RWPE2 (cell line): ENCODE measurements around the gene FERMT3.

ENCODE experiments used
- ATAC-seq: fragments of 200-7000 bp; cut with Tn5 transposase; 3 replicates; pipeline ENCODE4 v1.9.1; 2021; ENCODE audit warnings: low read depth
- DNase-seq: peaks from one replicate; pipeline ENCODE4 v3.0.0-alpha.2; 2020; ENCODE audit warnings: low spot score
- H3K27ac ChIP-seq: fragments of 450-650 bp; 2 replicates; pipeline ENCODE4 v1.5.1; 2017; ENCODE audit warnings: mild to moderate bottlenecking; ENCODE audit not compliant: poor library complexity, severe bottlenecking
- H3K27me3 ChIP-seq: fragments of 250-450 bp; sonication (Bioruptor Pico); 2 replicates; pipeline ENCODE4 v1.5.1; 2021; ENCODE audit warnings: mild to moderate bottlenecking, moderate library complexity; ENCODE audit not compliant: insufficient read depth, poor library complexity, severe bottlenecking
- H3K36me3 ChIP-seq: fragments of 250-450 bp; sonication (Bioruptor Pico); 2 replicates; pipeline ENCODE4 v1.5.1; 2020; ENCODE audit warnings: low read depth, mild to moderate bottlenecking, moderate library complexity
- H3K4me1 ChIP-seq: fragments of 250-450 bp; sonication (Bioruptor Pico); 2 replicates; pipeline ENCODE4 v1.5.1; 2021; ENCODE audit warnings: mild to moderate bottlenecking, moderate library complexity; ENCODE audit not compliant: insufficient read depth, poor library complexity, severe bottlenecking
- H3K4me3 ChIP-seq: fragments of 250-450 bp; sonication (Bioruptor Pico); 2 replicates; pipeline ENCODE4 v1.5.1; 2021; ENCODE audit warnings: mild to moderate bottlenecking, moderate library complexity; ENCODE audit not compliant: severe bottlenecking
- H3K9me3 ChIP-seq: fragments of 250-450 bp; sonication (Bioruptor Pico); 2 replicates; pipeline ENCODE4 v1.5.1; 2021; ENCODE audit warnings: mild to moderate bottlenecking, moderate library complexity; ENCODE audit not compliant: severe bottlenecking
- TF ChIP-seq, protein P1 (sequence below): fragments of 450-650 bp; IDR thresholded peaks from one replicate; pipeline ENCODE4 v1.5.1; 2017; ENCODE audit warnings: mild to moderate bottlenecking, moderate library complexity; ENCODE audit not compliant: poor library complexity, severe bottlenecking

FERMT3 gene

DNA sequence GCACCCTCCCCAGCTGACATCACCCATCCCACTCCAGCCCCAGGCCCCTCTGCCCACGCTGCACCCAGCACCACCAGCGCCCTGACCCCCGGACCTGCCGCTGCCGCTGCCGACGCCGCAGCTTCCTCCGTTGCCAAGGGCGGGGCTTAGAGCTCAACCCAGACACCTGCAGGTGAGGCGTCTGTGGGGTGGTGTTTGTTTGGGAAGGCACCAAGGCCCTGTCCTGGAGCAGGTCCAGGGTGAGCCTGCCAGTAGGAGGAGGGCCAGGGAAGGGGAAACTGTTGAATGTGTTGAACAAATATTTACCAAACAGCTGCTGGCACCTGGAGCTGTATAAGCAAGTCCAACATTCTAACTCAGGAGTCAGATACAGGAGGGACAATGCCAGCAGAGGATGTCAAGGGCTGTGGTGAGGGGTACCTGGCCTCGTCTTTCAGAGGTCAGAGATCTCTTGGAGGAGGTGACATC, 31.0 kb downstream of the FERMT3 start:
- DNase-seq (peak; percentile 71), ATAC-seq (no peak)

DNA sequence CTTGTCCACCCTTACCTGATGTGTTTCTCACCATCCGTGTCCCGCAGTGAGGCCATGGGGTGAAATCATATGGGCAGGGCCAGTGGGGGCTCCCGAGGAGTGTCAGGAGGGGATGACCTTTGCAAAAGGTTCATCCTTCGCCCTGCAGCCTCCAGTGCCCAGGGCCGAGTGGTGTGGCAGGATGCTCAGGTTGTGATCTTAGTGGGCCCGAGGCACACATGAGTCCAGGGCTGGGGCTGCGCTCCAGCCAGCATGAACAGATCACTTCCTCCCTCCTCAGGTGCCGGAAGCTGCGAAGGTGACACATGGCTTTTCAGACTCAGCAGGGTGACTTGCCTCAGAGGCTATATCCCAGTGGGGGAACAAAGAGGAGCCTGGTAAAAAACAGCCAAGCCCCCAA, 31.6 kb downstream of the FERMT3 start:
- H3K9me3 ChIP-seq: no peaks in the 10 kb centered on the region
- H3K36me3 ChIP-seq: peaks cover 24% of the 10 kb centered on the region
- no peak overlapping the region for H3K4me3 ChIP-seq
- no peaks in the 10 kb centered on the region for H3K27me3 ChIP-seq
- no peak for ATAC-seq
- no peak overlapping the region for H3K27ac ChIP-seq
- TF ChIP-seq, protein P1, sequence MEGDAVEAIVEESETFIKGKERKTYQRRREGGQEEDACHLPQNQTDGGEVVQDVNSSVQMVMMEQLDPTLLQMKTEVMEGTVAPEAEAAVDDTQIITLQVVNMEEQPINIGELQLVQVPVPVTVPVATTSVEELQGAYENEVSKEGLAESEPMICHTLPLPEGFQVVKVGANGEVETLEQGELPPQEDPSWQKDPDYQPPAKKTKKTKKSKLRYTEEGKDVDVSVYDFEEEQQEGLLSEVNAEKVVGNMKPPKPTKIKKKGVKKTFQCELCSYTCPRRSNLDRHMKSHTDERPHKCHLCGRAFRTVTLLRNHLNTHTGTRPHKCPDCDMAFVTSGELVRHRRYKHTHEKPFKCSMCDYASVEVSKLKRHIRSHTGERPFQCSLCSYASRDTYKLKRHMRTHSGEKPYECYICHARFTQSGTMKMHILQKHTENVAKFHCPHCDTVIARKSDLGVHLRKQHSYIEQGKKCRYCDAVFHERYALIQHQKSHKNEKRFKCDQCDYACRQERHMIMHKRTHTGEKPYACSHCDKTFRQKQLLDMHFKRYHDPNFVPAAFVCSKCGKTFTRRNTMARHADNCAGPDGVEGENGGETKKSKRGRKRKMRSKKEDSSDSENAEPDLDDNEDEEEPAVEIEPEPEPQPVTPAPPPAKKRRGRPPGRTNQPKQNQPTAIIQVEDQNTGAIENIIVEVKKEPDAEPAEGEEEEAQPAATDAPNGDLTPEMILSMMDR: no peak
- peak; percentile 40 for DNase-seq
- peaks cover 14% of the 10 kb centered on the region for H3K4me1 ChIP-seq

More for the DNA sequence above, 31.0 kb downstream of the FERMT3 start:
- H3K27me3 ChIP-seq: no peaks in the 10 kb centered on the region
- H3K4me3 ChIP-seq: no peak overlapping the region
- TF ChIP-seq, protein P1: no peak
- no peak overlapping the region for H3K27ac ChIP-seq
- peaks cover 9% of the 10 kb centered on the region for H3K4me1 ChIP-seq
- H3K9me3 ChIP-seq: no peaks in the 10 kb centered on the region
- peaks cover 18% of the 10 kb centered on the region for H3K36me3 ChIP-seq

DNA sequence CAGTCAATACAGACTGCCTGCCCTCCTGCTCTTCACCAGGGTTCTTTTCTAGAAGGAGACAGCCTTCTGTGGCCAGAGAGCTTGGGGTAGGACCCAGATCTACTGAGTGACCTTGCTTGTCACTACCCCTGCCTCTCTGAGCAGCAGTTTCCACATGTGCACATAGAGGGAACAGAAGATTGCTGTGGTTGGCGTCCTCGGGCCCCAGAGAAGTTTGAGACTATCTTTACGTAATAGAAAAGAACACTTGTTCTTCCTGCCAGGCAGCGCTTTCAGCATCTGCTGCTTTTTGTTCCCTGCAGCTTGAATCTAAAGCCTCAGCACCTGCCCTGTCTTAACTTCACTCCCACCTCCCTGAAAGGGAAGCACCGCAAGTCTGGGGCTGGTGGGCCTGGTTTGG, 32.5 kb downstream of the FERMT3 start:
- peaks cover 14% of the 10 kb centered on the region for H3K4me1 ChIP-seq
- H3K36me3 ChIP-seq: peaks cover 30% of the 10 kb centered on the region
- TF ChIP-seq, protein P1: no peak
- H3K9me3 ChIP-seq: no peaks in the 10 kb centered on the region
- peak overlapping the region; percentile 98 for H3K27ac ChIP-seq
- no peaks in the 10 kb centered on the region for H3K27me3 ChIP-seq
- H3K4me3 ChIP-seq: no peak overlapping the region
- ATAC-seq (no peak), DNase-seq (no peak)

- ATAC-seq (no peak), DNase-seq (no peak)
- TF ChIP-seq, protein P1: no peak
- H3K9me3 ChIP-seq: no peaks in the 10 kb centered on the region
- peaks cover 14% of the 10 kb centered on the region for H3K4me1 ChIP-seq
- peak overlapping the region; percentile 98 for H3K27ac ChIP-seq
- peaks cover 37% of the 10 kb centered on the region for H3K36me3 ChIP-seq
- H3K4me3 ChIP-seq: no peak overlapping the region
- no peaks in the 10 kb centered on the region for H3K27me3 ChIP-seq
Measured at GRCh38 chr11:64239662-64240434, 33.3 kb downstream of the FERMT3 start.
